AG08395 (cell line): ENCODE measurements around the gene NKX2-4.
A peak's percentile ranks its signal among the peaks of the same experiment; 100 is the strongest.

ENCODE experiments used
- DNase-seq: peaks from one replicate; pipeline ENCODE4 v3.0.0; 2012; ENCODE audit warnings: mixed read lengths, low spot score

NKX2-4 gene

GRCh38 chr20:21360705-21361104 is 36.6 kb downstream of the NKX2-4 start:
- DNase-seq, result no peak

- no peak for DNase-seq
Measured at GRCh38 chr20:21358737-21359136, 38.6 kb downstream of the NKX2-4 start.

- no peak for DNase-seq
Measured at GRCh38 chr20:21357844-21358243, 39.5 kb downstream of the NKX2-4 start.

- DNase-seq, result no peak
Measured at GRCh38 chr20:21356386-21356785, 40.9 kb downstream of the NKX2-4 start.

- no peak for DNase-seq
Measured at GRCh38 chr20:21355981-21356380, 41.3 kb downstream of the NKX2-4 start.

- peak; percentile 24 for DNase-seq
Measured at GRCh38 chr20:21353236-21353635, 44.1 kb downstream of the NKX2-4 start.

GRCh38 chr20:21352703-21353102 is 44.6 kb downstream of the NKX2-4 start:
- DNase-seq, result peak; percentile 18
